ENCODE measurements around the gene KCNQ1OT1.

KCNQ1OT1 gene

GRCh38 chr11:2660357-2660939 is 39.3 kb downstream of the KCNQ1OT1 start:
- no peak for ATAC-seq
- TF ChIP-seq ISL1 (CRISPR knock-in tag; IDR thresholded peaks at IDR 0.05) (no peak), SNAI2 (CRISPR knock-in tag; IDR thresholded peaks at IDR 0.05) (no peak), ZFP3 (CRISPR knock-in tag; IDR thresholded peaks at IDR 0.05) (no peak), ZNF565 (CRISPR knock-in tag; conservative IDR thresholded peaks at IDR 0.05; ENCODE audit: low read depth) (no peak), OSR1 (CRISPR knock-in tag; IDR thresholded peaks at IDR 0.05) (no peak), ZNF8 (CRISPR knock-in tag; IDR thresholded peaks at IDR 0.05) (no peak), GLIS3 (CRISPR knock-in tag; IDR thresholded peaks at IDR 0.05) (no peak), BACH2 (CRISPR knock-in tag; IDR thresholded peaks at IDR 0.05; ENCODE audit: borderline replicate concordance) (no peak), ZC3H10 (CRISPR knock-in tag; IDR thresholded peaks at IDR 0.05) (no peak), ZFP30 (CRISPR knock-in tag; IDR thresholded peaks at IDR 0.05) (no peak), PPARA (CRISPR knock-in tag; IDR thresholded peaks at IDR 0.05; ENCODE audit: borderline replicate concordance) (no peak)
- TF ChIP-seq, protein P1, sequence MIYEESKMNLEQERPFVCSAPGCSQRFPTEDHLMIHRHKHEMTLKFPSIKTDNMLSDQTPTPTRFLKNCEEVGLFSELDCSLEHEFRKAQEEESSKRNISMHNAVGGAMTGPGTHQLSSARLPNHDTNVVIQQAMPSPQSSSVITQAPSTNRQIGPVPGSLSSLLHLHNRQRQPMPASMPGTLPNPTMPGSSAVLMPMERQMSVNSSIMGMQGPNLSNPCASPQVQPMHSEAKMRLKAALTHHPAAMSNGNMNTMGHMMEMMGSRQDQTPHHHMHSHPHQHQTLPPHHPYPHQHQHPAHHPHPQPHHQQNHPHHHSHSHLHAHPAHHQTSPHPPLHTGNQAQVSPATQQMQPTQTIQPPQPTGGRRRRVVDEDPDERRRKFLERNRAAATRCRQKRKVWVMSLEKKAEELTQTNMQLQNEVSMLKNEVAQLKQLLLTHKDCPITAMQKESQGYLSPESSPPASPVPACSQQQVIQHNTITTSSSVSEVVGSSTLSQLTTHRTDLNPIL (CRISPR knock-in tag; IDR thresholded peaks at IDR 0.05; ENCODE audit: low read depth) = no peak
- TF ChIP-seq, protein P2, sequence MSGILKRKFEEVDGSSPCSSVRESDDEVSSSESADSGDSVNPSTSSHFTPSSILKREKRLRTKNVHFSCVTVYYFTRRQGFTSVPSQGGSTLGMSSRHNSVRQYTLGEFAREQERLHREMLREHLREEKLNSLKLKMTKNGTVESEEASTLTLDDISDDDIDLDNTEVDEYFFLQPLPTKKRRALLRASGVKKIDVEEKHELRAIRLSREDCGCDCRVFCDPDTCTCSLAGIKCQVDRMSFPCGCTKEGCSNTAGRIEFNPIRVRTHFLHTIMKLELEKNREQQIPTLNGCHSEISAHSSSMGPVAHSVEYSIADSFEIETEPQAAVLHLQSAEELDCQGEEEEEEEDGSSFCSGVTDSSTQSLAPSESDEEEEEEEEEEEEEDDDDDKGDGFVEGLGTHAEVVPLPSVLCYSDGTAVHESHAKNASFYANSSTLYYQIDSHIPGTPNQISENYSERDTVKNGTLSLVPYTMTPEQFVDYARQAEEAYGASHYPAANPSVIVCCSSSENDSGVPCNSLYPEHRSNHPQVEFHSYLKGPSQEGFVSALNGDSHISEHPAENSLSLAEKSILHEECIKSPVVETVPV (CRISPR knock-in tag; IDR thresholded peaks at IDR 0.05) = no peak
- TF ChIP-seq, protein P3, sequence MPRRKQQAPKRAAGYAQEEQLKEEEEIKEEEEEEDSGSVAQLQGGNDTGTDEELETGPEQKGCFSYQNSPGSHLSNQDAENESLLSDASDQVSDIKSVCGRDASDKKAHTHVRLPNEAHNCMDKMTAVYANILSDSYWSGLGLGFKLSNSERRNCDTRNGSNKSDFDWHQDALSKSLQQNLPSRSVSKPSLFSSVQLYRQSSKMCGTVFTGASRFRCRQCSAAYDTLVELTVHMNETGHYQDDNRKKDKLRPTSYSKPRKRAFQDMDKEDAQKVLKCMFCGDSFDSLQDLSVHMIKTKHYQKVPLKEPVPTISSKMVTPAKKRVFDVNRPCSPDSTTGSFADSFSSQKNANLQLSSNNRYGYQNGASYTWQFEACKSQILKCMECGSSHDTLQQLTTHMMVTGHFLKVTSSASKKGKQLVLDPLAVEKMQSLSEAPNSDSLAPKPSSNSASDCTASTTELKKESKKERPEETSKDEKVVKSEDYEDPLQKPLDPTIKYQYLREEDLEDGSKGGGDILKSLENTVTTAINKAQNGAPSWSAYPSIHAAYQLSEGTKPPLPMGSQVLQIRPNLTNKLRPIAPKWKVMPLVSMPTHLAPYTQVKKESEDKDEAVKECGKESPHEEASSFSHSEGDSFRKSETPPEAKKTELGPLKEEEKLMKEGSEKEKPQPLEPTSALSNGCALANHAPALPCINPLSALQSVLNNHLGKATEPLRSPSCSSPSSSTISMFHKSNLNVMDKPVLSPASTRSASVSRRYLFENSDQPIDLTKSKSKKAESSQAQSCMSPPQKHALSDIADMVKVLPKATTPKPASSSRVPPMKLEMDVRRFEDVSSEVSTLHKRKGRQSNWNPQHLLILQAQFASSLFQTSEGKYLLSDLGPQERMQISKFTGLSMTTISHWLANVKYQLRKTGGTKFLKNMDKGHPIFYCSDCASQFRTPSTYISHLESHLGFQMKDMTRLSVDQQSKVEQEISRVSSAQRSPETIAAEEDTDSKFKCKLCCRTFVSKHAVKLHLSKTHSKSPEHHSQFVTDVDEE (CRISPR knock-in tag; IDR thresholded peaks at IDR 0.05) = no peak

GRCh38 chr11:2657697-2658284 is 42.0 kb downstream of the KCNQ1OT1 start:
- TF ChIP-seq ZFP3 (CRISPR knock-in tag; IDR thresholded peaks at IDR 0.05) (no peak), ZC3H10 (CRISPR knock-in tag; IDR thresholded peaks at IDR 0.05) (no peak), RARB (CRISPR knock-in tag; IDR thresholded peaks at IDR 0.05) (no peak), SNAI2 (CRISPR knock-in tag; IDR thresholded peaks at IDR 0.05) (no peak), ZNF565 (CRISPR knock-in tag; conservative IDR thresholded peaks at IDR 0.05; ENCODE audit: low read depth) (no peak), TOX (CRISPR knock-in tag; IDR thresholded peaks at IDR 0.05; ENCODE audit: borderline replicate concordance) (no peak), ZNF70 (CRISPR knock-in tag; IDR thresholded peaks at IDR 0.05) (no peak), ARNTL (CRISPR knock-in tag; IDR thresholded peaks at IDR 0.05; ENCODE audit: borderline replicate concordance, low read depth) (no peak), ZNF8 (CRISPR knock-in tag; IDR thresholded peaks at IDR 0.05) (no peak), ZFP30 (CRISPR knock-in tag; IDR thresholded peaks at IDR 0.05) (no peak), ISL1 (CRISPR knock-in tag; IDR thresholded peaks at IDR 0.05) (no peak), TCF4 (CRISPR knock-in tag; IDR thresholded peaks at IDR 0.05; ENCODE audit: borderline replicate concordance) (no peak)
- TF ChIP-seq, protein P2 (CRISPR knock-in tag; IDR thresholded peaks at IDR 0.05) = no peak
- TF ChIP-seq, protein P3 (CRISPR knock-in tag; IDR thresholded peaks at IDR 0.05) = no peak
- TF ChIP-seq, protein P1 (CRISPR knock-in tag; IDR thresholded peaks at IDR 0.05; ENCODE audit: low read depth) = no peak
- ATAC-seq = no peak
